Neural crest cell (in vitro differentiated cells): Measurements from ENCODE around the gene PRKCA. TPM values are rescaled to one million over a fixed set of nuclear protein-coding genes. Genes with fewer than 3 reads are reported as not detected.
A peak's percentile ranks its signal among the peaks of the same experiment; 100 is the strongest.

Source experiments
- DNase-seq: peaks from one replicate; pipeline ENCODE4 v3.0.0; 2021; ENCODE audit warnings: low read depth, mixed read lengths, low spot score
- H3K27ac Mint-ChIP-seq: one replicate; pipeline ENCODE4 v1.8.0; 2021; ENCODE audit warnings: mild to moderate bottlenecking, mixed read lengths; ENCODE audit not compliant: unreplicated experiment
- H3K27me3 Mint-ChIP-seq: 2 replicates; pipeline ENCODE4 v1.8.0; 2021; ENCODE audit warnings: low read depth, mild to moderate bottlenecking, mixed read lengths
- H3K36me3 Mint-ChIP-seq: 2 replicates; pipeline ENCODE4 v1.8.0; 2021; ENCODE audit warnings: low read depth, mild to moderate bottlenecking, mixed read lengths
- H3K4me1 Mint-ChIP-seq: 2 replicates; pipeline ENCODE4 v1.8.0; 2021; ENCODE audit warnings: mixed read lengths
- H3K4me3 Mint-ChIP-seq: one replicate; pipeline ENCODE4 v1.8.0; 2021; ENCODE audit warnings: mild to moderate bottlenecking, mixed read lengths
- H3K9me3 Mint-ChIP-seq: 2 replicates; pipeline ENCODE4 v1.8.0; 2021; ENCODE audit warnings: mixed read lengths
- CTCF ChIP-seq: fragments of 200-600 bp; sonication (generic); conservative IDR thresholded peaks from 2 replicates; pipeline ENCODE4 v1.5.0; 2021; ENCODE audit warnings: antibody characterized with exemption, mild to moderate bottlenecking
- total RNA-seq: library from RNA; stranded (reverse); gene quantifications from 2 replicates; pipeline ENCODE4 v1.2.1, GENCODE V29; 2021

Gene PRKCA
- total RNA-seq, 1 donor from 2014 or later: 22.7 TPM

GRCh38 chr17:66514227-66514806, 211.9 kb downstream of the PRKCA start:
- Mint-ChIP-seq H3K36me3 (no peaks in the 10 kb centered on the region), H3K27me3 (no peaks in the 10 kb centered on the region), H3K4me3 (no peak overlapping the region), H3K4me1 (peaks cover 23% of the 10 kb centered on the region), H3K27ac (no peak overlapping the region), H3K9me3 (no peaks in the 10 kb centered on the region)
- no peak for TF ChIP-seq CTCF
- DNase-seq: no peak

- Mint-ChIP-seq H3K36me3 (no peaks in the 10 kb centered on the region), H3K4me3 (peak overlapping the region; percentile 41), H3K4me1 (peaks cover 23% of the 10 kb centered on the region), H3K27me3 (no peaks in the 10 kb centered on the region), H3K9me3 (no peaks in the 10 kb centered on the region), H3K27ac (no peak overlapping the region)
- DNase-seq: no peak
- no peak for TF ChIP-seq CTCF
These were observed 213.6 kb downstream of the PRKCA start for GRCh38 chr17:66515974-66516373.

- H3K36me3 Mint-ChIP-seq: no peaks in the 10 kb centered on the region
- H3K4me1 Mint-ChIP-seq: peaks cover 23% of the 10 kb centered on the region
These were observed 215.1 kb downstream of the PRKCA start for GRCh38 chr17:66517336-66518009.

GRCh38 chr17:66518108-66518507, 215.7 kb downstream of the PRKCA start:
- no peak overlapping the region for H3K27ac Mint-ChIP-seq
- no peak overlapping the region for H3K4me3 Mint-ChIP-seq
- H3K27me3 Mint-ChIP-seq: no peaks in the 10 kb centered on the region
- DNase-seq: no peak
- H3K9me3 Mint-ChIP-seq: no peaks in the 10 kb centered on the region
- no peaks in the 10 kb centered on the region for H3K36me3 Mint-ChIP-seq
- peaks cover 27% of the 10 kb centered on the region for H3K4me1 Mint-ChIP-seq
- no peak for TF ChIP-seq CTCF

More at GRCh38 chr17:66517336-66518009, 215.1 kb downstream of the PRKCA start:
- no peak overlapping the region for H3K27ac Mint-ChIP-seq
- H3K27me3 Mint-ChIP-seq: no peaks in the 10 kb centered on the region
- no peak for DNase-seq
- H3K4me3 Mint-ChIP-seq: no peak overlapping the region
- no peaks in the 10 kb centered on the region for H3K9me3 Mint-ChIP-seq
- no peak for TF ChIP-seq CTCF

GRCh38 chr17:66518677-66519076, 216.3 kb downstream of the PRKCA start:
- DNase-seq: no peak
- no peak overlapping the region for H3K27ac Mint-ChIP-seq
- TF ChIP-seq CTCF: no peak
- H3K27me3 Mint-ChIP-seq: no peaks in the 10 kb centered on the region
- peaks cover 32% of the 10 kb centered on the region for H3K4me1 Mint-ChIP-seq
- H3K4me3 Mint-ChIP-seq: no peak overlapping the region
- no peaks in the 10 kb centered on the region for H3K36me3 Mint-ChIP-seq
- H3K9me3 Mint-ChIP-seq: no peaks in the 10 kb centered on the region
